GM21723 (cell line): Measurements from ENCODE around the gene DGKD.

Source experiments
- ATAC-seq: cut with Tn5 transposase; IDR thresholded peaks from one replicate; pipeline ENCODE4 v1.9.1; 2021; ENCODE audit warnings: mild to moderate bottlenecking, moderate library complexity; ENCODE audit not compliant: unreplicated experiment

The DGKD gene

DNA sequence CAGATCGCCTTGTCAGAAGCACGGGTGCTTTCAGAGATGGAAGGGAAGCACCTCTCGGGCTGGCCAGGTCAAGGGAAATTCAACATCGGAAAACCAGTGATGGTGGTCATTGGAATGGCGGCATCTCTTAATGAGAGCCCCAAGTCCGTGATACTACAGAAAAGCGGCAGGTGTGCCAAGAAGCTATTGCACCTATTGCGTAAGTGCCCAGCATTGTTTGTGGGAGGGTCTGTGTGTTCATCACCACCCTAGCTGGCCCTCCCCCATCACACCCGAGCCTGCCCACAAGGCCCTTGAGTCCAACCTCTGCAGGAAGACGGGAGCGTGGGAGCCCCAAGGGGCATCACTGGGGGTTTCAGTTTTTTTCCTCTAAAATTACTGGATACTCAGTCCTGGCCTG lies 100.7 kb downstream of the DGKD start:
- no peak for ATAC-seq

- ATAC-seq: no peak
Observed at GRCh38 chr2:233455491-233455890, 101.2 kb downstream of the DGKD start.

- no peak for ATAC-seq
Observed at GRCh38 chr2:233456111-233456510, 101.8 kb downstream of the DGKD start.

DNA sequence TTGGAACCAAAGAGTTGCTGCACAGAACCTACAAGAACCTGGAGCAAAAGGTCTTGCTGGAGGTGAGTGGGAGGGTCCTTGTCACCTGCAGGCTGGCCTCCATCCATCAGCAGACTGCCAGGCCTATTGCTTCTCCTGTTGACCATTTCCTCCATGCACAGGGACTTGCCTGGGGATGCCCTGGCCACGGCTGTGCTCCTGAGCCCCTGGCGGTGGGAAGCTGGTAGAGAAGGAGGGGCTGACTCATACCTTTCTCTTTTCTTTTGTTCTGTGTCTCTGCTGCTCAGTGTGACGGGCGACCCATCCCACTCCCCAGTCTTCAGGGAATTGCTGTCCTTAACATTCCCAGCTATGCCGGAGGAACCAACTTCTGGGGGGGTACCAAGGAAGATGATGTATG lies 102.6 kb downstream of the DGKD start:
- ATAC-seq: no peak

GRCh38 chr2:233457356-233457755 lies 103.1 kb downstream of the DGKD start:
- no peak for ATAC-seq

GRCh38 chr2:233458031-233458610 lies 103.8 kb downstream of the DGKD start:
- ATAC-seq: no peak

- no peak for ATAC-seq
Observed at GRCh38 chr2:233458826-233459225, 104.5 kb downstream of the DGKD start.

GRCh38 chr2:233459426-233459825 lies 105.1 kb downstream of the DGKD start:
- ATAC-seq: no peak

GRCh38 chr2:233460726-233461441 lies 106.6 kb downstream of the DGKD start:
- no peak for ATAC-seq

GRCh38 chr2:233461481-233461891 lies 107.2 kb downstream of the DGKD start:
- ATAC-seq: no peak

DNA sequence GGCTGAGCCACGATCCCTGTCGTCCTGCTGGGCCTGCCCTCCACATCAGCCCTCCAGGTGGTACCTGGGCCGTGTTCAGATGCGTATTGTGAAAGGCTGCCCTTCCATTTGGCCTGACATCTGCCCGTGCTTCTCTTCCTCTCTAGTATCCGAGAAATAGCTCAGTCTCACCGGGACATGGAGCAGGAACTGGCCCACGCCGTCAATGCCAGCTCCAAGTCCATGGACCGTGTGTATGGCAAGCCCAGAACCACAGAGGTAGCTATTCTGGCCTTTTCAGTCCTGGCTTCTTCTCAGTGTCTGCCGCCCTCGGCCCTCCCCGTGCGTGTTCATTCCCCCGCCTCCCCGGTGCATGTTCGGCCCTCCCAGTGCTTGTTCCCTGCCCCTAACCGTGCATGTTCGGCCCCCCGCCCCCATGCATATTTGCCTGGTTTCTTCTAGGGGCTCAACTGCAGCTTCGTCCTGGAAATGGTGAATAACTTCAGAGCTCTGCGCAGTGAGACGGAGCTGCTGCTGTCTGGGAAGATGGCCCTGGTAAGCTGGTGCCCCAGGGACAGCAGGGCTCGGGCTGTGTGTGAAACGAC lies 108.0 kb downstream of the DGKD start:
- no peak for ATAC-seq

DNA sequence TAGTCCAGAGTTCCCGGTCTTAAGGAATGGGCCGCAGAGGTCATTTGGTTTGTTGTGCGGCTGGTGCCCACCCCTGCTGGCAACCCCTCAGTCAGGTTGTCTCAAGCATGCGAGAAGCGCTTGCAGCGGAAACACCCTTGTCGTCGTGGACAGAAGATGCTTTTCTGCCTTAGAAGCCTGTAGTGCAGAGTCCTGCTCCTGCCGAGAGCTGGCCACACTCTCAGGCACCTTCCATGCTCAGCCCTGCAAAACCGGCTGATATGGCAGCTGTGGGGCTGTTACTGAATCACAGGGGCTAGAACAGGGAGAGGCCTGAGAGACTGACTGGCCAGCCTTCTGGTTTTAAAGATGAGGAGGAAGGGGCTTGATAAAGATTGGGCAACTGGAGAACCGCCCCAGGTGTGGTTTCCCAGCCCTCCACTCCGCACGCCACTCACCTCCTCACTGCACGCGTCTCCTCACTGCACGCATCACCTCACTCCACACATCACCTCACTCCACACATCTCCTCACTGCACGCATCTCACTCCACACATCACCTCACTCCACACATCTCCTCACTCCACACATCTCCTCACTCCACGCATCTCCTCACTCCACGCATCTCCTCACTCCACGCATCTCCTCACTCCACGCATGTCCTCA lies 108.7 kb downstream of the DGKD start:
- ATAC-seq: no peak

DNA sequence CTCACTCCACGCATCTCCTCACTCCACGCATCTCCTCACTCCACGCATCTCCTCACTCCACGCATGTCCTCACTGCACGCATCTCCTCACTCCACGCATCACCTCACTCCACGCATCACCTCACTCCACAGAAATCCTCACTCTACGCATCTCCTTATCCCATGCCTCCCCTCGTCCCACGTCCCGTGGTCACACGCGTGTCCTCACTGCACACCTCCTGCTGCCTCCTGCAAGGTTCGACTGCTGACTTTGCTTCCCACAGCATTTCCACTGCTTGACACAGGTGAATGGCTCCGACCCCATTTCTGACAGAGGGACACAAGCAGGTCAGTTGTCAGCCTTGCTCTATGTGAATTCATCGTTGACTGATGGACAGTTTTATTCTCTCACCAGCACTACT lies 109.3 kb downstream of the DGKD start:
- no peak for ATAC-seq

DNA sequence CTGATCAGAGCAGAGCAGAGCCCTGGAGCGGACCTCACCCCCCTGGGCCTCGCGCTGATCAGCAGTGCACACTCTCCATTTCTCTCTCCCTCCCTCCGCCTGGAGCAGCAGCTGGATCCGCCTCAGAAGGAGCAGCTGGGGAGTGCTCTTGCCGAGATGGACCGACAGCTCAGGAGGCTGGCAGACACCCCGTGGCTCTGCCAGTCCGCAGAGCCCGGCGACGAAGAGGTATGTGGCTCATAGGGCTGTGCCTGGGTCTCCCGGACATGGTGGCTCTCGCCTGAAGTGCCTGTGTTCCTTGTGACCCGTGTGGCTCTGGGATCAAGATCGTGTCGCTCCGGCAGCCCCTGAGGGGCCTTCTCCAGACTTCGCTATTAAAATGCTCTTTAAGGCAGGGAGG lies 109.8 kb downstream of the DGKD start:
- ATAC-seq: no peak

- no peak for ATAC-seq
Observed at GRCh38 chr2:233464531-233465240, 110.4 kb downstream of the DGKD start.

- no peak for ATAC-seq
Observed at GRCh38 chr2:233466991-233467603, 112.8 kb downstream of the DGKD start.

- ATAC-seq: no peak
Observed at GRCh38 chr2:233468047-233468740, 113.9 kb downstream of the DGKD start.

DNA sequence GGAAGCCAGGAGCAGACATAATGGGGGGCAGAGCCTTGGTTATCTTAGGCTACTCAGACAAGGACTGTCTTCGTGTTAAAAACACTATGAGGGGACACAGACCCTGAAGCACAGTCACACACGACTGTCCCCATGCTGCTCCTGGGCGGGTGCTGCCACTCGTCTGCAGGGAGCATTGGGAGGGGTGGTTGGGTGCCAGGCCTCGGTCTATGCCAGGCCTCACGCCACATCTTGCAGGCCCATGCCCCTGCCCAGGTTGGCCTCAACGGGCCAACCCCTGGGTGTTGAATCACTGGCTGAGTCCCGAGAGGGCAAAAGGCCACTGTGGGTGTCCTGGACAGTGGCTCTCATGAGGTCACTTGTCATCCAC lies 114.4 kb downstream of the DGKD start:
- ATAC-seq: no peak

- no peak for ATAC-seq
Observed at GRCh38 chr2:233469261-233470010, 115.1 kb downstream of the DGKD start.
